Epidermal melanocyte (primary cell): Measurements from ENCODE around the gene MLH3.
"Not testable (repeated sequence)": the region's sequence is repeated elsewhere in the genome, so short reads cannot be mapped to it uniquely, and the experiment has no call there.

Experiments
- DNase-seq: peaks from one replicate; pipeline ENCODE4 v3.0.0; 2011; ENCODE audit warnings: low spot score; ENCODE audit not compliant: insufficient read length

The MLH3 gene

DNA sequence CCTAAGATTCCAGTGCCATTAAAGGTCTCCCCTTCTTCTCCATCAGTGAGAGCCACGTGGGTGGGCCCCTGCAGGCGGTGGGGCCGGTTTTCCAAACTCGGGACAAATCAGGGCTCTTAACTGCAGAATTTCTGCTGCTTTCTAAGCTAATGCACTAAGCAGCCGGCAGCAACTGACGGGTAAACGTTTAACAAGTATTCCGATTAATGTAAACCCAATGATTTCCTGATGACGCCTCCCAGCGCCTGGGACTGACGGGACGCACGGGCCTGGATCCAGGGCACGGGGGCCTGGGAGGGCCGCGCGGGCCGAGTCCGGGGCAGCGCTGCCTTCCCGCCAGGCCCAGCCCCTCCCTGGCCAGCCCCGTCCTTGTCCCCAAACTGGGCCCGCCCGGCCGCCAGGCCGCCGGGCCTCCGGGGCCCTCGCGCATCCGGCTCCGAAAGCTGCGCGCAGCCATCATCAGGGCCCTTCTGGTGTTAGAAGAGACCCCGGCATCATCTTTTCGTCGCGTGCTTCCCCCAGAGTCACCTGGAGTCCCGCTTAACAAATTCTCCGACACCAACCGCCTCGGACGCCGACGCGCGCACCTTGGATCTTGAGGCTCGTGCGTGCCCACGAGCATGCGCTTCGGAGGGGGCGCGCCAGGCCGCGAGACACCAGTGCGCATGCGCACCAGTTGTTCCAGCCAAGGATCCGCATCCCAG is at the start of gene MLH3:
TSS of gene MLH3 (minus strand) at position 616 of the 704 bp plus-strand sequence. CDS start 1,812 bp downstream, outside the sequence.
- peak; percentile 43 for DNase-seq

DNA sequence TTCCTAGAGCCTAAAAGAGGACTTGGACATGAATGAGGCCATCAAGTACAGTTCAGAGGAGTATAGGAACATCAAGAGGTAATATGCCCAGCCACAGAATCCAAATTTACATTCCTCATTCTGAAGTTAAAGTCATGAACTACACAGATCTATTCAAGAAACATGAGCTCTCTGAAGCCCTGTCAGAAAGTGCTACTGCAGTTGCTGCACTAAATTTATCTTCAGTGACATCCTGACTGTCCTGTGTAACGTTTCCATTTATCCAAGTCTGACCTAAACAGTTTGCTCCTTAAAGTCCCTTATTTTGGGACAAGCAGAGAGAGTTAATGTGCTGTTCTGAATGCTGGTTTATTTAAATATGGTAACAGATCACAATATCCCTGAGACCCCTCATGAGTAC is 47.4 kb upstream of the MLH3 start:
- DNase-seq, result no peak

DNA sequence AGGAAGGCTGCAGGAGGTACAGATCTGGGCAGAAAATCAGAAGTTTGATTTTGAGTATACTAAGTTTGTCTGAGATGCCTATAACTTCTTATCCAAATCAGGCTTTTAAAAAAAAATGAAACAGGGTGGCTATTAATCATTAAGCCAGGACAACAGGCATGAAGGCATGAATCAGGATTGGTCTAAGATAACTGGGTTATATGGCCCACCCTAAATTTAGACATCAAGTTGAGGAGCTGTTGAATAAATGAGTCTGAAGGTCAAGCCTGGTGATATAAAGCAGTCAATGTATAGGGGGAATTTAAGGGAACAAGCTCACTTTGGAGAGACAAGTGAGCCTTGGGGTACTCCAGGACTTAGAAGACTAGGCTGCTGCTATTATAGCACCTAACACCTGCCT is 46.9 kb upstream of the MLH3 start:
- no peak for DNase-seq

DNA sequence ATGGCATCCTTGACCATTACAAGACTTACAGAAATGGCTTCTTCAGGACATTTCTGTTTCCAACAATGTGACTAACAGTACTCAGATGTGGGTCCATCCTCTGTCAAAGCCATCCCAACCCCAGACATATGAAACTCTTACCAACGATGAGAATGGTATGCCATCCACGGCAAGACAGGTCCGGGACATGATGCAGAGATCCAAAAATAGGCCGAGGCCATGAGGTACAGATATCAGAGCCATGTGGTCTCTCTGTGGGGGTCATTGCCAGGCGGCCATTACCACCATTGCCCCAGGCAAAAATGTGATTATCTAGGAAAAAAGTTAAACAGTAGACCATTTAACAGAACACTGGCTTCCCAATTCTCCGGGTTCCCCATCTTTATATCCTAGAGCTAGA is 45.7 kb upstream of the MLH3 start:
- DNase-seq, result no peak

DNA sequence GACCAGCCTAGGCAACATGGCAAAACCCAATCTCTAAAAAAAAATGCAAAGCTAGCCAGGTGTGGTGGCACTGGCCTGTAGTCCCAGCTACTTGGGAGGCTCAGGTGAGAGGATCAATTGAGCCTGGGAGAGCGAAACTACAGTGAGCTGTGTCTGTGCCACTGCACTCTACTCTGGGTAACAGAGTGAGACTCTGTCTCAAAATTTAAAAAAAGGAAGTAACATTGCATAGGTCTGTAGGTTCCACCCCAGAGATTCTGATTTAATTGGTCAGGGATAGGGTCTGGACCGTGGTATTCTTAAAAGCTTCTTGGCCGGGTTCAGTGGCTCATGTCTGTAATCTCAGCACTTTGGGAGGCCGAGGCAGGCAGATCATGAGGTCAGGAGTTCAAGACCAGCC is 44.4 kb upstream of the MLH3 start:
- no peak for DNase-seq

DNA sequence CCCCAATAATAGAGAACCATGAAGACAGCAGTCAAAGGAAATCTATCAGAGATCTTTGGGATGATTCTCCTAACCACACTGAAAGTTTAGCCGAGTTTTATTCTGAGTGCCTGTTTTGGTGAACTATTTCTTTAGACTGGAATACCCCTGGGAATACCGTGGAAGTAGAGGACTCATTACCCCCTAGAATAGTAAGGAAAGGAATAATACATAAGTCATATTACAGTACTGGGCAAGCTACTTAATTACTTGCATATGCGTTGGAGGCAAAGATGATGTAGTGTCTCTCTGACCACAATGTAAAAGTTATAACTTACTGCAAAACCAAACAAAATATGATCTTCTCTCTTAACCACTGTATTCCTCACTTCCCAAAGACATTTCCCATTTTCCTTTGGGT is 43.6 kb upstream of the MLH3 start:
- DNase-seq, result no peak

DNA sequence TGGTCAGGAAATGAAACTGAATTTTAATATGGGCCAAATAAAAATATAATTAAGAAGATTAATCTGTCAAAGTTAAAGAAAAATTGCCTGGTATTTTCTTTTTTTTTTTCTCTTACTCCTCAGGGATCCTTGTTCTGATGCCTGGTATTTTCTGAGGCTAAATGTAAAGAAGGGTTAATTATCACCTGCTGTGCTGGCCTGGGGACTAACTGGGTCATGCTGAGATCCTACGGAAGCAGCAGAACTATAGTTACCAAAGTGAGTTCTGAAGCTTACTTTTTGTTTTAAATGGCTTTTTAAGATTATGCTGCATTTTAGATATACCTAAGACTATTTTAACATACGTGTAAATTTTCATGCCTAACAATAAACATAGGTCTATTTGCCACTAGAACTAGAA is 41.4 kb upstream of the MLH3 start:
- DNase-seq, result no peak

DNA sequence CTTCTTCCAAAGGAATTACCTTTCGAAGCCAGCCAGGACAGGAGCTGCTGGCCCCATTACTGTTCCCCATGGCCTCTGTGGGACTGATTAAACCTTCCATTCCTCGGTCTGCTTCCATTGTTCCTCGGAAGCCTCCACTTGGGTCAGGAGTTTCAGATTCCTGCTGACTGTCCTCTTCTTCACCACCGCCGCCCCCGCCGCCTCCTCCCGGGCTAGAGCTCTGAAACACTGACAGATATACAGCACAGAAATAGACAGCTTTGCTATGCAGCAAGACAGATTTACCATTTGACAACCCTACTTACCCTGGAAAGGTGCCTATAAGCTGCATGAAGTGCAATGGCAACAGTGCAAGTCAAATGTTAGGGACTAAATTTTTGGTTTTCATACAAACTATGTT is 40.0 kb upstream of the MLH3 start:
- no peak for DNase-seq

DNA sequence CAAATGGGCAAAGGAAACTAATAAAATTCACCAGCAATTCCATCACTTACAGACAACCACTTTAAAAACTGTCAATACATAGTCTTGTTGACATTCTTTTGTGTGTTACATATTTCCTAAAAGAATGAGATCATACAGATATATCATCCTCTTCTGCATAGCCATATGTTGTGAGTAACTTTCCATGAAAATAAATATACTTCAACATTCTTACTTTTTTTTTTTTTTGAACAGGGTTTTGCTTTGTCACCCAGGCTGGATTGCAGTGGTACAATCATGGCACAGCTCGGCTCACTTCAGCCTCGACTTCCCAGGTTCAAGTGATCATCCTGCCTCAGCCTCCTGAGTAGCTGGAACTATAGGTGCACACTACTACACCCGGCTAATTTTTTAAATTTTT is 39.1 kb upstream of the MLH3 start:
- DNase-seq, result no peak

DNA sequence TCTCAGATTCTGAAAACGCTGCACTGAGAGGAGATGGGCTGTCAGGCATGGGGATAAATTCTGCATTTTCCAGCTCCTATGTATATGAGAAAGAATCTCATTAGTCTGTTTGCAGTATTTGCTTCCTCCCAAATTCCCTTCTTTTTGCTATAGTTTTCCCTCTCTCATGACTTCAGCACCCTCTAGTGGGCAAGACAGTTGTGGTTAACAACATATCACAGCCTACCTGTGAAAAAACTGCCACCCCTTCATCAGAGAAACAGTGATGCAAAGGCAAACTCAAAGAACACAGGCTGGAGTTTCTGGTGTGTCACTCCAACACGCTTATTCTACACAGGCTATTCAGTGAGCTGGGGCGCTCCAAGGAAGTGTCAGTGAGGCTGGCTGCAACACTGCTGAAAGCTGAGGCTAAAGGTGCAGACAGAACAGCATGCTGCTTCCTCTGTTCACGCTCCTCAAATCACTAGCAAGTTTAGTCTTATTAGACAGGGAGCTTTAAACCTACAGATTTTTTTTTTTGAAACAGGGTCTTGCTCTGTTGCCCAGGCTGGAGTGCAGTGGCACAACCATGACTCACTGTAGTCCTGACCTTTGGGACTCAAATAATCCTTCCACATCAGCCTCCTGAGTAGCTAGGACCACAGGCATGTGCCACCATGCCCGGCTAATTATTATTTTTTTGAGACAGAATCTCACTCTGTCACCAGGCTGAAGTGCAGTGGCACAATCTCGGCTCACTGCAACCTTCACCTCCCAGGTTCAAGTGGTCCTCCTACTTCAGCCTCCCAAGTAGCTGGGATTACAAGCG is 37.5 kb upstream of the MLH3 start:
- DNase-seq, result no peak

DNA sequence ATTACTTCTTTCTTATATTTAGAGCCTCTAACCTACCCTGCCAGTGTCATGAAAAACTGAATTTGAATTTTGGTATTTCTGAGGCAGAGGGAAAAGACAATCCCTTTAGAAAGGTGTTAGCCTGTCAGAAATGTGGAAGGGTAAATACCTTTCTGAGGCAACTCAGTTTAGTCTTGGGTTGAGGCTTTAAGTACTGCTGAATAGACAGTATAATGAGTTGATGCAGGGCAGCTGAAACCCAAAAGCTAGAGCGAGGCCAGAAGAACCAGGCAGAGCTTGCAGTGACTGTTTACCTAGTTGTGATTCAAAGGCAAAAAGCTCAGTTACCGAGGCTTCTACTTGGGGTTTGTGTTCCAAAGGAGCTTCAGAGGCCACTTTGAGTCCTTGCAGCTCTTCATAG is 36.9 kb upstream of the MLH3 start:
- DNase-seq, result no peak

DNA sequence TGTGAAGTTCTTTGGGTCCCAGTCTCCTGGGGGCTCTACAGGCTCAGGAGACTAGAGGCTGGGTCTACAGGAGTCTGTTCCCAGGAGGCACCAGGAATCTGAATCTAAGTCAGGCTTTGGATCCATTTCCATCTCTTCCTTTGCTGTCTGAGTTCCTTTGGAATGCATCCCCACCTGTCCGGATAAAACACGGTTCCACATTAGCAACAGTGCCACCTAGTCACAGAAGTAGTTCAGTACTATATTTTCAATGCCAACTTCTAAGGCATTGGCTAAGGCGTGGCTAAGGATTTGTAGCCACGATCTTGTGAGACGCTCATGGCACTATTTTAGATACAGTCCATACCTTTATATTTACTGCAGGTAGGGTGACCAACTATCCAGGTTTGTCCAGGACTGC is 33.2 kb upstream of the MLH3 start:
- DNase-seq, result no peak

DNA sequence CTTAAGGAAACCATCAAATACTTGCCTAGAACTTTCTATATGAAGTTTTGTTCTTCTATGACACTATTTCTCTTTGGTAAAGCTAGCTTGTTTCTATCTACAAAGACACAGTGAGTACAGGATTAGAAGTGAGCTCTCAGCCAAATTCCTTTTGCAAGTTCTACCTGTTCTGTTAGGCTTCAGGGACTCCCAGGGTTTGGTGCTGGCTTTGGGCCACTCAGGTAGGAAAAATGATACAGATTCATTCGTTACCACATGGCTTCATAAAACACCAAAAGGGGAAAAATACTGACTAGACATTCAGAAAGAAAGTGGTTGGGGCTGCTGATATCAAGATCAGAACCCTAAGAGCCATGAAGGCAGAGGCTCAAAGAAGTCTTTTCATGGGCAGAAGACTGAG is 32.0 kb upstream of the MLH3 start:
- no peak for DNase-seq

DNA sequence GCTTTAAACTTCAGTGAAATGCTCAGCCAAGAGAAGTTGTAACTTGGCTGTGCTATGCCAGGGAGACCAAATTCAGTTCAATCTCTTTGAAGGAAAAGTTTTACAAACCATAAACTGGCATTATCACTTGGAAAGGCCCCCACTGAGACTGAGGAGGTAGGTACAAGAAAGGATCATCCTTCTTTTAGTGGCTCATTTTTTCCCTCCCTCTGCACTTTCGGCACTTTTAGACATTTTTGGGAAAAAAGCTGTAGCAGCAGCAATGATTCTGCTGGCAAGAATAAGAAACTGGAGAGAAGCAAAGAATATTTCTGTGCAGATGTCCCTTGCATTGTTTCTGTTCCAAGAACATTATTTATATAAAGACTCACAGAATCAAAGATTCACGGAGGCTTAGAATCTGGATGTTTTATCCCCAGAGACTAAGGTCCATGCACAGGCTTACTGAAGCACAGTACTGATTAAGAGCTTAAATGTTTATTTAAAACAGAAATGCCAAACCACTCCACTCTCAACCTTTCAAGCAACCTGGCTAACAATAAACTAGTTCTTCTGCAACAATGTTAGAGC is 30.5 kb upstream of the MLH3 start:
- DNase-seq, result no peak

DNA sequence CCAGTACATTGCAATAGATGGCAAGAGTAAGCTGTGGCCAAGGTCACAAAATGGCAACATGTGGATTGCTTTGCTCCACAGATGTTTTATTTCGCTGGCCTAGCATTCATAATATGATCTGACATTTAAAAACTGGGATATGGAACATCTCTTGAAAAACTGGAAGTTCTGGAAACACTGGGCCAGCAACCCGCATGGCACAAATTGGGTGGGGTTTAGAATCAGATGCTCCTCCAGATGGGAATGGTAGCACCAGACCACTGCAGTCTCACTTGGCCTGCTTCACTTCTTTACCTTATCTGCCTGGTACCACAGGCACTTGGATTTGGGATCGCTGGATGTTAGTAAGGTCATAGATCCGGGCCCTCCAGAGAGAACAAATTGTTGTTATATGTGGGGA is 28.3 kb upstream of the MLH3 start:
- DNase-seq, result no peak

DNA sequence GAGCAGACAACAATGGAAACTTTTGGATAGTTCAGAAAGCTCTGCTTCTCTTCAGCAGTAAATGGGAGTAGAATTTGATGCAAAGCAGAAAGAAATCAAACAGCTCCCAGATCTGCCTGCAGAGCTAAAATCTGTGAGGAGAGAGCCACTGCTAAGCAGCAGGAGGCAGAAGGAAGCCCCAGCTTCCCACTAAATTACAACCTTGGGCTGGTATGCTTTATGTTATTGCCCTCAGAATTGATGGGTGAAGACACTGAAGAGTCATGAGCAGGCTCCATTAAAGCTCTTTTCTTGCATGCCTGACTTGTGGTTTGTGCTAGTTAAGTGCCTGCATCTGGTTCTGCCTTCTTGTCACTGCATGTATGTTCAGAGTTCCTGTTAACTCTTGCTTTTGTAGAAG is 26.5 kb upstream of the MLH3 start:
- peak; percentile 33 for DNase-seq

DNA sequence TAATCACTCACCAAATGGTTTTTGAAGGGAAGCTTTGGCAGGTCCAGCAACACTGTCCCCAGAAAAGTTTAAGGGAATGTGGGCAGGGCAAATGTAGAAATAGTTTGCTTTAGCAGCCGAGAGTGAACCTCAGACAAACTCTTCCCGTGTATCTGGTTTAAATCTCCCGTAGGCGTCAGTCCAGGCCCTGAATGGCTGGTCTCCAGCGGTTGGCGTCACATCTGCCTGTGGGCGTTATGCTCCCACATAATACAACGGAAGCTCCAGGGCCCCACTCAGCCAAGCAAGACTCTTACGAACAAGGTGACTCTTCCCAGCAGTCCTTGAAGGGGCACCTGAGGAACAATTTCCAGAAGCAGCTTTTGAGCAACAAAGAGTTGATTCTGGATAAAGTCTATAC is 19.1 kb upstream of the MLH3 start:
- DNase-seq, result no peak

DNA sequence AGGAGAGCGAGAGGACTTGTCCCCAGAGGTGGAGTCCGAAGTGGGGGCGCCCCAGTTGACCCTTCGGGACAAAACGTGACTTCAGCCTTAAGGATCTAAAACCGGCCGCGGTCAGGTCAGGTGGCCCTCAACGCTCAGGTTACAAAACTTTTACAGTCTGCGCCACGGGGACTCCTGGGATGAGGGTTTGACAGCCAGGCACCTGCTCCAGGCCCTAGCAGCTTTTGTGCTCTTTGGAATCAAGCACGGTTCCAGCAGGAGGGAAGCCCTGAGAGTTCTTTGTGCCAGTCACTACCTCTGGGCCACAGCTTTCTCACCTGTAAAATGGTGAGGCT is 18.5 kb upstream of the MLH3 start:
- no peak for DNase-seq

DNA sequence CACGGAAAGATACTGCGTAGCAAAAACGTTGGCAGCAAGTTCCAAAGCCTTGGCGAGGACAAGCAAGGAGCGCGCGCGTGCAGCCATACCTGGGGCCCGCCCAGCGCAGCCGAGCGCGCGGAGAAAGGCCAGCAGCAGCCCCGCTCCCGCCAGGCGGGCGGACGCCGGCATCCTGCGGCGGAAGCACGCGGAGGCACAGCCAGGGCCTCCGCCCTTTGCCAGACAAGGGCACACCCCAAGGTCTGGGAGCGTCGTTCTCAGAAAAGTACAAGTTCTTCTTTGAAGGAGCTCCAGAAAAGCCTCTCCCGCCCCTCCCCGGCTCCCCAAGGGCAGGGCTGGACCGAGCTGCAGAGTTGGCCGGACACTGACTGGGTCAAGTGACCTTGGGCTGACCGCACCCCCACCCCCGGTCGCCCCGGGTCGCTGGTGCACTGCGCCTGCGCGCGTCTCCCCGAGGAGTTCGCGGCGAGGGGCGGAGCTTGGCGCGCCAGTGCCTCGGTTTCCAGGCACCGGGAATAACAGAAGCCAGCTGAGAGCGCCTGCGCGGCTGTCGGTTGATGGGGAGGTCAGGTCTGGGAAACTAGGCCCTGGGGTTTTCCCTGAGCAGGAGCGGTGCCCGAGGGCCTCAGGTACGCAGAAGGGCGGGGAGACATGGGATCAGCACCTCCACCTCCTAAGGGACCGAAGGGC is 18.0 kb upstream of the MLH3 start, which contains the start of gene ZC2HC1C:
TSS of gene ZC2HC1C (plus strand) at position 521 of the 690 bp plus-strand sequence. CDS start 933 bp downstream, outside the sequence.
- DNase-seq, result peak; percentile 83

DNA sequence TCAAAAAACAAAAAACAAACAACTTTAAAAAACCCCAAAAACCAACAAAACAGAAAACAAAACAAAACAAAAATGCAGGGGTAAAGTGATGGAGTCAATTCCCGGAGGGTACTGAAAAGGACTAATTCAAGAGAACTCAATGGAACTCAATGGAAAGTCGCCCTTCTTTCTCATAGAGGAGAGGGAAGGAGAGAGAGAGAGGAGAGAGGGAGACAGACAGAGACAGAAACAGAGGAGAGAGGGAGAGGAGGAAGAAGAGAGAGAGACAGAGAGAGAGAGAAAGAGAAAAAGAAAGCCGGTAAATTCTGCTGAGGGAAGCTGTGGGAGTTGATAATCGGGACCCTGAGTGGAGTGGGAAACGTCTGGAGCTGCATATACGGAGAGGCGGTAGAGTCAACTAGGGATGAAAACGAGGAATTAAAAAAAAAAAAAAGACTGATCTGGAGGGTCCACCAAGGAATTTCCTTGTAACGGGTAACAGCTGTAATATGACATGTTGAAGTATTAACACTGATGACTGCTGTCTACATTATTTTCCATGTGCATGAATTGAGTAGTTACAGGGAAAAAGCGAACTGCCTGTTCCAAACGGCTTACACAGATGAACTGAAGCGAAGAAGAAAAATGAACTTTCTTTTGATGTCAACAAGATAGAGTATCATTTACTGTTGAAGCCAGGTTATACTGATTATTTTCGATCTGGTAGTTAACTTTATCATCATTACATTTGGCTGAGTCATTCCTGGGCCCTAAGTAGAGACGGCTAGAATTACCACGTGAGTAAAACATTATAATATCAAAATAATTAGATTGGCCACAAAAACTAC is 17.2 kb upstream of the MLH3 start:
- no peak for DNase-seq

DNA sequence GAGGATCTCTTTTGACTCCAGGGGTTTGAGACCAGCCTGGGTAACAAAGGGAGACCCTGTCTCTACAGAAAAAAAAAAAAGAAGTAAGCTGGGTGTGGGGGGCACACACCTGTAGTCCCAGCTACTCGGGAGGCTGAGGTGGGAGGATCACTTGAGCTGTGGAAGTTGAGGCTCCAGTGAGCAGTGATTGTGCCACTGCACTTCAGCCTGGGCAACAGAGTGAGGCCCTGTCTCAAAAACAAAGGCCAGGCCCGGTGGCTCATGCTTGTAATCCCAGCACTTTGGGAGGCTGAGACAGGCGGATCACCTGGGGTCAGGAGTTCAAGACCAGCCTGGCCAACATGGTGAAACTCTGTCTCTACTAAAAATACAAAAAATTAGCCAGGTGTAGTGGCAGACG is 16.5 kb upstream of the MLH3 start:
- not testable (repeated sequence) for DNase-seq
